Ascending aorta (tissue), 2 donors: ENCODE measurements around the gene FRMD4A. TPM values are rescaled to one million over a fixed set of nuclear protein-coding genes. Genes with fewer than 3 reads are reported as not detected.
A peak's percentile ranks its signal among the peaks of the same experiment; 100 is the strongest.

Experiments
- DNase-seq, 2 donors: peaks; one replicate each; pipeline ENCODE4 v3.0.0-alpha.2; 2019; ENCODE audit warnings: low spot score in 2 of 2
- H3K27ac ChIP-seq, 2 donors: fragments of 200-600 bp; sonication (generic); one replicate each; pipeline ENCODE4 v1.5.1; 2016 to 2017; ENCODE audit warnings: mild to moderate bottlenecking in 1 of 2
- H3K27me3 ChIP-seq: fragments of 200-600 bp; sonication (generic); one replicate; pipeline ENCODE4 v1.5.1; 2017
- H3K36me3 ChIP-seq, 2 donors: fragments of 200-600 bp; sonication (generic); one replicate each; pipeline ENCODE4 v1.5.1; 2016
- H3K4me1 ChIP-seq, 2 donors: fragments of 200-600 bp; sonication (generic); one replicate each; pipeline ENCODE4 v1.5.1; 2016 to 2017; ENCODE audit warnings: mild to moderate bottlenecking in 1 of 2
- H3K4me3 ChIP-seq, 2 donors: fragments of 200-600 bp; sonication (generic); one replicate each; pipeline ENCODE4 v1.5.1; 2016 to 2017; ENCODE audit warnings: mild to moderate bottlenecking in 1 of 2
- H3K9me3 ChIP-seq, 2 donors: fragments of 200-600 bp; sonication (generic); one replicate each; pipeline ENCODE4 v1.5.1; 2016
- CTCF ChIP-seq, 3 experiments: fragments of 200-600 bp in 2 of 3; fragments of 450-650 bp in 1 of 3; sonication (generic) in 2 of 3; IDR thresholded peaks; one replicate each; pipeline ENCODE4 v1.5.1; 2016 to 2019; ENCODE audit warnings: antibody characterized with exemption in 3 of 3, mild to moderate bottlenecking in 1 of 3, moderate library complexity in 1 of 3
- intact Hi-C: fragments of 100-400 bp; cut with DNase I; formaldehyde crosslinking; loops from one replicate; pipeline ENCODE4 v1.15.1; 2023
- total RNA-seq: library from RNA; depleted of rRNA; stranded (reverse); fragments of >200 nt; gene quantifications from one replicate; pipeline ENCODE4 v1.1.0, GENCODE V29; 2016

FRMD4A gene
- total RNA-seq, 1 donor from 2014 or later = 108 TPM

GRCh38 chr10:13715100-13715499 lies 615.6 kb downstream of the FRMD4A start:
- DNase-seq = no peak
- H3K36me3 ChIP-seq = no peaks in the 10 kb centered on the region
- no peak overlapping the region for H3K4me3 ChIP-seq
- TF ChIP-seq CTCF (IDR thresholded peaks at IDR 0.05) = no peak
- H3K9me3 ChIP-seq = no peaks in the 10 kb centered on the region
- intact Hi-C loops = no loop called here
- no peak overlapping the region for H3K27ac ChIP-seq
- H3K27me3 ChIP-seq = no peaks in the 10 kb centered on the region
- H3K4me1 ChIP-seq = peaks cover 0 to 15% of the 10 kb centered on the region in 2 donors

GRCh38 chr10:13712837-13713581 lies 617.7 kb downstream of the FRMD4A start:
- H3K27me3 ChIP-seq = no peaks in the 10 kb centered on the region
- peak overlapping the region; percentile 42 to 43 for H3K27ac ChIP-seq
- intact Hi-C loops = no loop called here
- no peaks in the 10 kb centered on the region for H3K9me3 ChIP-seq
- no peak for TF ChIP-seq CTCF (IDR thresholded peaks at IDR 0.05)
- DNase-seq = peak; percentile 64 to 91
- H3K4me3 ChIP-seq = no peak overlapping the region
- H3K4me1 ChIP-seq = peaks cover 1 to 17% of the 10 kb centered on the region in 2 donors
- no peaks in the 10 kb centered on the region for H3K36me3 ChIP-seq

- no peak for DNase-seq
- Histone ChIP-seq H3K4me1 (peaks cover 5 to 16% of the 10 kb centered on the region in 2 donors), H3K27me3 (no peaks in the 10 kb centered on the region), H3K27ac (peak overlapping the region in 1 of 2 donors; percentile 43), H3K36me3 (no peaks in the 10 kb centered on the region), H3K9me3 (no peaks in the 10 kb centered on the region), H3K4me3 (no peak overlapping the region)
- no peak for TF ChIP-seq CTCF (IDR thresholded peaks at IDR 0.05)
- intact Hi-C loops = no loop called here
Observed at GRCh38 chr10:13712476-13712836, 618.3 kb downstream of the FRMD4A start.

- no peak for TF ChIP-seq CTCF (IDR thresholded peaks at IDR 0.05)
- Histone ChIP-seq H3K4me3 (no peak overlapping the region), H3K27me3 (no peaks in the 10 kb centered on the region), H3K27ac (no peak overlapping the region), H3K9me3 (no peaks in the 10 kb centered on the region), H3K4me1 (peaks cover 5 to 17% of the 10 kb centered on the region in 2 donors), H3K36me3 (no peaks in the 10 kb centered on the region)
- intact Hi-C loops = no loop called here
- no peak for DNase-seq
Observed at GRCh38 chr10:13711291-13711690, 619.4 kb downstream of the FRMD4A start.

- intact Hi-C loops = no loop called here
- Histone ChIP-seq H3K27ac (no peak overlapping the region), H3K4me3 (no peak overlapping the region), H3K27me3 (no peaks in the 10 kb centered on the region), H3K9me3 (no peaks in the 10 kb centered on the region), H3K4me1 (peaks cover 5 to 17% of the 10 kb centered on the region in 2 donors), H3K36me3 (no peaks in the 10 kb centered on the region)
- no peak for TF ChIP-seq CTCF (IDR thresholded peaks at IDR 0.05)
- no peak for DNase-seq
Observed at GRCh38 chr10:13709931-13710650, 620.6 kb downstream of the FRMD4A start.
